GM21737 (cell line): ENCODE measurements around the gene MLKL.
"Not testable (repeated sequence)": the region's sequence is repeated elsewhere in the genome, so short reads cannot be mapped to it uniquely, and the experiment has no call there.

Experiments
- ATAC-seq: cut with Tn5 transposase; IDR thresholded peaks from one replicate; pipeline ENCODE4 v1.9.1; 2021; ENCODE audit warnings: mild to moderate bottlenecking, moderate library complexity; ENCODE audit not compliant: unreplicated experiment

The MLKL gene

GRCh38 chr16:74709441-74709877 lies 8.8 kb upstream of the MLKL start:
- ATAC-seq = peak; percentile 82

- ATAC-seq = no peak
These were observed 585 bp downstream of the MLKL start for GRCh38 chr16:74700116-74700437.

- ATAC-seq = no peak
These were observed 996 bp downstream of the MLKL start for GRCh38 chr16:74699666-74700065.

GRCh38 chr16:74698222-74698621 lies 2.4 kb downstream of the MLKL start:
- ATAC-seq = no peak

- ATAC-seq = peak; percentile 87
These were observed 4.9 kb downstream of the MLKL start for GRCh38 chr16:74695450-74696422.

GRCh38 chr16:74691093-74691855 lies 9.4 kb downstream of the MLKL start:
- ATAC-seq = no peak

DNA sequence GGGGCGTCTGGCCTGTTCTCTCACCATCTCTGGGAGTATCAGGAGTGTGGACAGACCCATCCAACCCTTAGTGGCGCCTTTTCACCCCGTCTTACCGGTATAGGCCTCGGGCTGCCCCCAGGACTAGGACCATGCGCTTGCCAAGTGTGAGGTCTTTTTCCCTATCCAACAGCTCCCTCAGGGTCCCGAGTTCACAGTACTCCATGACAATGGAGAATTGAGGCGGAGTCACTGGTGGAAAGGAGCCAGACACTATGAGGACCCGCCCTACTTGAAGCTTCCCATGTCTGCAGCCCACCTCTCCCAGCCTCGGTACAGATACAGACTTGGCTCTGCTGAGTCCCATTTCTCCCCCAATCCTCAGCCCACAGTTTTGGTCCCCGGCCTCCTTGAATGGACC lies 18.1 kb downstream of the MLKL start:
- no peak for ATAC-seq

DNA sequence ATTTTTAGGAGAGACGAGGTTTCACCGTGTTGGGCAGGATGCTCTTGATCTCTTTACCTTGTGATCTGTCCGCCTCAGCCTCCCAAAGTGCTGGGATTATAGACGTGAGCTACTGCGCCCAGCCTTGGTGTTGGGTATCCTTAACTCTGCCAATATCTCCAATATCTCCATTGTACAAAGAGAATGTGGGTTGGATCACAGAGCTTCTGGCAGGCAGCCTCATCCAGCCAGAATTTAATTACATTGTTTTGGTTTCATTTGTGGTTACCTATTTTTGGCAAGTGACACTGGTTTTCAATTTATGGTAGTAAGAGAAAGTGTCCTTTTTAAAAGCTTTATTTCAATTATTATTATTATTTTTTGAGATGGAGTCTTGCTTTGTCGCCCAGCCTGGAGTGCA lies 20.0 kb downstream of the MLKL start:
- no peak for ATAC-seq

DNA sequence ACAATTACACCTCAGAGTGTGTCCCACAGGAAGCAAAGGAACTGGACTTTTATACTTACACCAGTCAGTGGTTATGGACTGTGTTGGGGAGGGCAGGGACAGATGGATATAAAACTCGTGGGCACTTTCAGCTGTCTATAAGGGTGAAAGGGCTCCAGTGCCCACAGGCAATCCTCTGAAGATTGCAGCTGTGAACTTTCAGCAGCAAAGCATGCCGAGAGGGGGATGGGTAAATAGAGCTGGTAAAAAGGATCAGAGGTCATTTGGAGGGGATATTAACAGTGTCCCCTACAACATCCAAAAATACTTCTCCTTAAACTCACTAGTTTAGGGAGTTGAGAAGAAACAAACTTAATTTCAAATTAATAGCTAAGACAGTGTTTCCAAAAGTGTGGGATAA lies 20.7 kb downstream of the MLKL start:
- no peak for ATAC-seq

DNA sequence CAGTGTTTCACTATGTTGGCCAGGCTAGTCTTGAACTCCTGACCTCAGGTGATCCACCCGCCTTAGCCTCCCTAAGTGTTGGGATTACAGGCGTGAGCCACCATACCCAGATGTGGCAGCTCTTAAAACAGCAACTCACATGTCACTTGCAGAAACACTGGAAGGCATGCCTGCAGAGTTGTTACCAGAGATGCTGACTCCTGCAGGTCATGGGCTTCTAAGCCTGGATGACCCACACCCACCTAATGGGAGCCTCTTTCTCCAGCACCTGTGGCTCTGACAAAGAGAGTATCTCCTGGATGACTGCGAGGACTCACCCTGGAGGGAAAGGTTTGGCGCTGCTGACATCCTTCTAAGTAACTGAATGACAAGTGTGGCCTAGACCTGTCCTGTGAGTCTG lies 22.8 kb downstream of the MLKL start:
- ATAC-seq = no peak

DNA sequence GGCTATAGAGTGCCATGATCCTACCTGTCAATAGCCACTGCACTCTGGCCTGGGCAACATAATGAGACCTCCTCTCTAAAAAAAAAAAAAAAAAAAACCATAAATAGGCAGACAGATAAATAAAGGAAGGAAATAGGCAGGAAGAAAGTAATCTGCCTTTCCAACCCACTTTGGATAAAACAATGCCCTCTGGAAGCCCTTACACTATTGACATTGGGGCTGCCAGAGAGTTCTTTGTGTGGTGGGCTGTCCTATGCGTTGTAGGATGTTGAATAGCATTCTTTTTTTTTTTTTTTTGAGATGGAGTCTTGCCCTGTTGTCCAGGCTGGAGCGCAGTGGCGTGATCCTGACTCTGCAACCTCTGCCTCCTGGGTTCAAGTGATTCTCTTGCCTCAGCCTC lies 26.8 kb downstream of the MLKL start:
- no peak for ATAC-seq

DNA sequence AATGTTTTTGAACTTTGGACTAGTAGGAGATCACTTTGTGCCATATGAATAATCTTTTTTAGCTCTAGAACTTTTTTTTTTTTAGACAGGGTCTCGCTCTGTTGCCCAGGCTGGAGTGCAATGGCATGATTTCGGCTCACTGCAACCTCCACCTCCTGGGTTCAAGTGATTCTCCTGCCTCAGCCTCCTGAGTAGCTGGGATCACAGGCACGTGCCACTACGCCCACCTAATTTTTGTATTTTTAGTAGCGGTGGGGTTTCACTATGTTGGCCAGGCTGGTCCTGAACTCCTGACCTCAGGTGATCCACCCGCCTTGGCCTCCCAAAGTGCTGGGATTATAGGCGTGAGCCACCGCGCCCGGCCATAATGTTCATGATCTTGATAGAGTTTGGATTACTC lies 31.8 kb downstream of the MLKL start:
- ATAC-seq = not testable (repeated sequence)

DNA sequence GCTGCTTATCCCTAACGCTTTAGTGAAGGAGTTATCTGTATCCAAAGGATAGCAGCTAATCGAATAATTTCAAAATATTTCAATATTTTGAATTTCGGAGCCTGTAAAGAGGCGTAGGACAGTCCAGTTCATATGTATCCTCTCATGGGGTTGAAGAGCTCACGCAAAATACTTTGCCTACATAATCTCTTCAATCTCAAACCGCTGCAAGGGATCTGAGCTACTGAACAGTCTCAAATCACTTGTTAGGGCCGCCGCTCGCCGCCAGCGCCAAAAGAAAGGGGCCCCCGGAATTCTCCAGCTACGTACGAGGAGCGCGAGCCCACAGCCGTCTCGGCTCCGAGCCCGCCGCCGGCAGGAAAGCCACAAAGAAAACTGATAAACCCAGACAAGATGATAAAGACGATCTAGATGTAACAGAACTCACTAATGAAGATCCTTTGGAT lies 33.4 kb downstream of the MLKL start:
- ATAC-seq = no peak

DNA sequence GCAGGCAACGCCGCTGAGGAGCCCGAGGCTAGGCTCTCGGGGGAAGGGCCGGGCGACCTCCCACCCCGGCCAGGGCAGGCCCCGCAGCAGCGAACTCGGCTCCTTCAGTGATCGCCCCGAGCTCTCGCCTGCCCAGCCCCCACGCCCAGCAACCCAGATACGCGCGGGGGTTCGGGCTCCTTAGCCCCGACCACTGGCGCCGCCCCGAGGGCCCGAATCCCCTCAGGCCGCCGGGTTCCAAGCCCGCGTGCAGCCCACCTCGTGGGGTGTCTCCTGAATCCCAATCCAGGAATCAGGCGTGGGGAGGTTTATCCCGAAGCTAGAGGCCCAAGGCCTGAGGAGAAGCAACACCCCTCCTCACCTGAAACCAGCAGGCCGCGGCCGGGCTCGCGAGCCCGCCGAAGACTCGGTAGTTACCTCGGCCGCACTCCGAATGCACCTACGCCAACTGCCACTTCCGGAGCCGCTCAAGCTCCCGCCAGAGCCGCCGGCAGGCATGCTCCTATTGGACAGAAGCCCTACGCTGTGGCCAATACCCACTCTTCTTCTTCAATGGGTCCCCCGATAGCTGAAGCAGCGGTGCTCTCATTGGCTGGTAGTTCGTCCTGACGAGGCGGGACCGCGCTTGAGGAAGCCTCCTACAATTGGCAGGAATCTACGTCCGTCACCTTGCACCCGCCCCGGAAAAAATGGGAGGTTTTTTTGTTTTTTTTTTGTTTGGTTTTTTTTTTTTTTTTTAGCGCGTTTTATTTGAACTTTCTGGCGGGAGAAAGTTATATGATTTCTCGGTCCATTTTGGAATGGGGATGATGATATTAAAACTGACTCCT lies 34.0 kb downstream of the MLKL start, which contains the start of gene RFWD3:
RFWD3 (minus strand) TSS at position 453 of the 830 bp plus-strand sequence. CDS start 5,428 bp downstream, outside the sequence.
- peak; percentile 100 for ATAC-seq

- no peak for ATAC-seq
These were observed 34.6 kb downstream of the MLKL start for GRCh38 chr16:74666010-74666421.

DNA sequence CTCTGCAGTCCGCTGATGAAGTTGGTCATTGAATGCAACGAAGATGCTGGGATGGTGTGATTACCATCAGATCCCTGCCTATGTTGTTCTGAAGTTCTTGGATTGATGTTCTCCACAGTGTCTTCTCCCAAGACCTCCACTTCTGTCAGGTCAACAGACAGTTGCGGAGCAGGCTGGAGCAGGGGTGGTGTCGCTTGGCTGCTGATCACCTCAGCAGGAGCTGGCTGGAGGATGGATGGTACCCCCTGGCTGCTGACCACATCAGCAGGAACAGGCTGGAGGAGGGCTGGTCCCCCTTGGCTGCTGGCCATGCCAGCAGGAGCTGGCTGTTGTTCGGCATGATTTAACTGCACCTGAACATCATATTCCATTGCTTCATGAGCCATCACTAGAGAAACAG lies 39.6 kb downstream of the MLKL start:
- no peak for ATAC-seq

- ATAC-seq = no peak
These were observed 40.3 kb downstream of the MLKL start for GRCh38 chr16:74660383-74660782.

DNA sequence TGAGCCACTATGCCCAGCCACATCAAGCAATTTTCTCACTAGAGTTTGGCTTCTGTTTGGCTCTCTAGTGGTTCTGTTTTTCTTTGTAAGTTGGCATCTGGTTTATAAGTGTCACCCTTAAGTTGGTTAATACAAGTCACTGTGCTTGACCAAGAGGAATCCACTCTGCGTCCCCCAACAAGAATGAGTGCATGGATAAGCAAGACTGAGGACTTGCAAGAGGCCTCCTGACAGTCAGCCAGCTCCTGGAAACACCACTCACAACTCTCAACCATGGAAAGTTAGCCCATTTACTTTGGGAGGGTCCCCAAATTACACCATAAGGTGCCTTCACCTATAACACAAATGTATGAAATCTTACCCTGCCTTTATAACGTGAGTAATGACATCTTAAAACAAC lies 41.6 kb downstream of the MLKL start:
- ATAC-seq = no peak

DNA sequence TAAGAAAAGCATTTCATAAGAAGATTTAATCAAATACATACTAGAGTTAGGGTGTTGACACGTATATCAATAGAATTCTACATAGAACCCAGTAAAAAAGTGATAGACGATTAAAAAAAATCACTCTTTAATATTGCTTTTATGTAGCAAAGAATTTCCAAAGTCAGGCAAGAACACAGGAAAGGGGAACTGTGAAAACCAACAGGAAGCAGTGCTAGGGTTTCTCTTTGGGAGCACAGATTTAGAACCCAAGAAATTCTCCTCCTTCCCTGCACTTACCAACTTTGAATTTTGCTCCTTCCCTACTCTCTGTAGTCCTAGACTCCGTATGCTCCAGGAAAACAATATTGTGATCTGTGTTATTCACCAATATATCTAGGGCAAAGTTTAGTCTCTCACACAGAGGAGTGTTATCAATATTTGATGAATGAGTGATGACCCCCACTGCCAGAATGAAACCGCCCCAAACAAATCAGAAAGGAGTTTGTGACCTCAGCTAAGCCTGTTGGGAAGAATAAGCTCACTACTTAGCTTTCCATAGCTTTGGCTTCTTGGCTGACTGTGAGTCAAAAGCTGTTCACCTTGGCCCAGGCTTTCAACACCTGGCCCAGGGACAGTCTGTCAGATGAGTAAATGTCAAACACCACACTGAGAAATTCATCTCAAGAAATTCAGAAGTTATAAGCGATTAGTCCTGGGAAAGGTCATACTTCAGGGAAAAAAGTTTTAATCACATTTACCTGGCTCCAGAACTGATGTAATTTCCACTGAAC lies 42.6 kb downstream of the MLKL start:
- no peak for ATAC-seq

DNA sequence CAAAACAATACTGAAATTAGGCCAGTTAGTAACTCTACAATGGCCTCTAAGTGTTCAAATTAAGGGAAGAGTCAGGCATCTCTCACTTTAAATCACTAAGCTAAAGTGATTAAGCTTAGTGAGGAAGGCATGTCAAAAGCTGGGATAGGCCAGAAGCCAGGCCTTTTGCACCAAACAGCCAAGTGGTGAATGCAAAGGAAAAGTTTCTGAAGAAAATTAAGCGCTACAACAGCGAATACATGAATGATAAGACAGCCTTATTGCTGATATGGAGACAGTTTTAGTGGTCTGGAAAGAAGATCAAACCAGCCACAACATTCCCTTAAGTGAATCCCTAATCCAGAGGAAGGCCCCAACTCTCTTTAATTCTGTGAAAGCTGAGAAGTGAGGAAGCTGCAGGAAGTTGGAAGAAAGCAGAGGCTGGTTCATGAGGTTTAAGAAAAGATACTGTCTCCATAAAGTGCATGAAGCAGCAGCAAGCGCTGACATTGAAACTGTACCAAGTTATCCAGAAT lies 46.1 kb downstream of the MLKL start:
- no peak for ATAC-seq
